GM23338 (cell line): ENCODE data around the gene EMCN. TPM values are rescaled to one million over a fixed set of nuclear protein-coding genes. Genes with fewer than 3 reads are reported as not detected.

Experiments
- ATAC-seq: fragments of 200-7000 bp; cut with Tn5 transposase; 3 replicates; pipeline ENCODE4 v1.9.1; 2020
- DNase-seq: peaks from one replicate; pipeline ENCODE4 v3.0.0-alpha.2; 2015; ENCODE audit warnings: low spot score
- H2AFZ ChIP-seq: fragments of 200-600 bp; sonication (generic); 2 replicates; pipeline ENCODE4 v1.8.0; 2016; ENCODE audit warnings: antibody characterized with exemption, mild to moderate bottlenecking, moderate library complexity
- H3F3A ChIP-seq: fragments of 200-600 bp; sonication (generic); replicated peaks from 2 replicates; pipeline ENCODE4 v1.8.0; 2017; ENCODE audit warnings: antibody characterized with exemption, mixed run types, low read depth
- H3K27ac ChIP-seq: fragments of 200-600 bp; sonication (generic); 2 replicates; pipeline ENCODE4 v1.6.1; 2016; ENCODE audit warnings: low read depth
- H3K27me3 ChIP-seq: fragments of 200-600 bp; sonication (generic); 2 replicates; pipeline ENCODE4 v1.8.0; 2016; ENCODE audit warnings: mild to moderate bottlenecking, mixed run types, moderate library complexity; ENCODE audit not compliant: insufficient read depth
- H3K36me3 ChIP-seq: fragments of 200-600 bp; sonication (generic); 2 replicates; pipeline ENCODE4 v1.8.0; 2016; ENCODE audit warnings: mild to moderate bottlenecking; ENCODE audit not compliant: insufficient read depth
- H3K4me1 ChIP-seq: fragments of 200-600 bp; sonication (generic); 2 replicates; pipeline ENCODE4 v1.8.0; 2016; ENCODE audit warnings: mild to moderate bottlenecking, moderate library complexity; ENCODE audit not compliant: insufficient read depth
- H3K4me2 ChIP-seq: fragments of 200-600 bp; sonication (generic); 2 replicates; pipeline ENCODE4 v1.7.1; 2017; ENCODE audit warnings: mixed run types
- H3K4me3 ChIP-seq: fragments of 200-600 bp; sonication (generic); 2 replicates; pipeline ENCODE4 v1.6.1; 2016; ENCODE audit warnings: mixed run types
- H3K79me2 ChIP-seq: fragments of 200-600 bp; sonication (generic); replicated peaks from 2 replicates; pipeline ENCODE4 v1.8.0; 2017; ENCODE audit warnings: mild to moderate bottlenecking; ENCODE audit not compliant: insufficient read depth
- H3K9me2 ChIP-seq: fragments of 200-600 bp; sonication (generic); 2 replicates; pipeline ENCODE4 v1.8.0; 2017; ENCODE audit not compliant: insufficient read depth
- H4K20me1 ChIP-seq: fragments of 200-600 bp; sonication (generic); replicated peaks from 2 replicates; pipeline ENCODE4 v1.8.0; 2017; ENCODE audit warnings: mild to moderate bottlenecking; ENCODE audit not compliant: insufficient read depth
- H3K27ac Mint-ChIP-seq: 2 replicates; pipeline ENCODE4 v1.8.0; 2020; ENCODE audit warnings: inconsistent platforms, mild to moderate bottlenecking, moderate library complexity, mixed read lengths
- H3K27me3 Mint-ChIP-seq: 3 replicates; pipeline ENCODE4 v1.8.0; 2022; ENCODE audit warnings: low read depth, mild to moderate bottlenecking, moderate library complexity, mixed read lengths, inconsistent platforms; ENCODE audit not compliant: insufficient read depth, poor library complexity
- H3K36me3 Mint-ChIP-seq: 3 replicates; pipeline ENCODE4 v1.8.0; 2021; ENCODE audit warnings: low read depth, mild to moderate bottlenecking, inconsistent platforms, moderate library complexity, mixed read lengths
- H3K4me1 Mint-ChIP-seq: 3 replicates; pipeline ENCODE4 v1.8.0; 2020; ENCODE audit warnings: mild to moderate bottlenecking, inconsistent platforms, mixed read lengths
- H3K4me3 Mint-ChIP-seq: 3 replicates; pipeline ENCODE4 v1.8.0; 2021; ENCODE audit warnings: moderate library complexity, mild to moderate bottlenecking, inconsistent platforms, mixed read lengths
- H3K9me3 Mint-ChIP-seq: 3 replicates; pipeline ENCODE4 v1.8.0; 2020; ENCODE audit warnings: moderate library complexity, mild to moderate bottlenecking, inconsistent platforms, mixed read lengths
- CREB1 ChIP-seq: fragments of 250-450 bp; sonication (Bioruptor Pico); IDR thresholded peaks from 2 replicates; pipeline ENCODE4 v1.5.0; 2020; ENCODE audit warnings: low read depth, mild to moderate bottlenecking, moderate library complexity
- ETS1 ChIP-seq: IDR thresholded peaks from 2 replicates; pipeline ENCODE4 v1.6.1; 2016; ENCODE audit warnings: antibody characterized with exemption
- EZH2 ChIP-seq: fragments of 200-600 bp; sonication (generic); IDR thresholded peaks from one replicate; pipeline ENCODE4 v1.8.0; 2017; ENCODE audit warnings: antibody characterized with exemption, mild to moderate bottlenecking, low read depth; ENCODE audit not compliant: unreplicated experiment
- EZH2phosphoT487 ChIP-seq: fragments of 200-600 bp; sonication (generic); IDR thresholded peaks from one replicate; pipeline ENCODE4 v1.8.1; 2018; ENCODE audit warnings: antibody characterized with exemption; ENCODE audit not compliant: unreplicated experiment
- JUNB ChIP-seq: IDR thresholded peaks from one replicate; pipeline ENCODE4 v1.6.1; 2016; ENCODE audit warnings: antibody characterized with exemption; ENCODE audit not compliant: unreplicated experiment
- NANOG ChIP-seq: IDR thresholded peaks from 2 replicates; pipeline ENCODE4 v1.6.1; 2016; ENCODE audit warnings: antibody characterized with exemption, borderline replicate concordance
- POLR2AphosphoS5 ChIP-seq: IDR thresholded peaks from 2 replicates; pipeline ENCODE4 v1.6.1; 2016; ENCODE audit warnings: antibody characterized with exemption, low read depth
- STAT1 ChIP-seq: IDR thresholded peaks from one replicate; pipeline ENCODE4 v1.6.1; 2016; ENCODE audit warnings: antibody characterized with exemption; ENCODE audit not compliant: unreplicated experiment
- ZNF114 ChIP-seq: fragments of 250-450 bp; sonication (Bioruptor Pico); IDR thresholded peaks from 2 replicates; pipeline ENCODE4 v1.5.0; 2020; ENCODE audit warnings: mild to moderate bottlenecking, moderate library complexity
- ZNF331 ChIP-seq: fragments of 250-450 bp; sonication (Bioruptor Pico); IDR thresholded peaks from 2 replicates; pipeline ENCODE4 v1.5.0; 2020; ENCODE audit warnings: low read depth, mild to moderate bottlenecking, moderate library complexity
- polyA plus RNA-seq: library from polyadenylated mRNA; unstranded; fragments of >200 nt; fragmentation: Nextera tagmentation; extraction: Ambion mirVana; gene quantifications from 2 replicates; pipeline ENCODE4 v1.2.1, GENCODE V29; 2016
- total RNA-seq: library from RNA; depleted of rRNA; stranded (reverse); fragments of >200 nt; shearing (Covaris generic); gene quantifications from 2 replicates; pipeline ENCODE4 v1.2.3, GENCODE V29; 2014
- TF ChIP-seq, protein P1 (sequence below): fragments of 250-450 bp; sonication (Bioruptor Pico); IDR thresholded peaks from 2 replicates; pipeline ENCODE4 v1.5.0; 2020; ENCODE audit warnings: mild to moderate bottlenecking, moderate library complexity
- TF ChIP-seq, protein P2 (sequence below): IDR thresholded peaks from one replicate; pipeline ENCODE4 v1.6.1; 2018; ENCODE audit warnings: antibody characterized with exemption; ENCODE audit not compliant: unreplicated experiment
- TF ChIP-seq, protein P3 (sequence below), 2 experiments: fragments of 200-600 bp in 1 of 2; sonication (generic) in 1 of 2; conservative IDR thresholded peaks; 2 replicates each; pipeline versions ENCODE4 v1.5.1 to v1.6.1; 2016 to 2017; ENCODE audit warnings: antibody characterized with exemption in 2 of 2, low read depth in 2 of 2, mild to moderate bottlenecking in 2 of 2, moderate library complexity in 1 of 2

Gene EMCN
- total and polyA plus RNA-seq, 2 experiments from 2014 or later = not detected

GRCh38 chr4:100492129-100492528, 25.7 kb downstream of the EMCN start:
- no peaks in the 10 kb centered on the region for H4K20me1 ChIP-seq
- no peak for TF ChIP-seq JUNB
- TF ChIP-seq, protein P1, sequence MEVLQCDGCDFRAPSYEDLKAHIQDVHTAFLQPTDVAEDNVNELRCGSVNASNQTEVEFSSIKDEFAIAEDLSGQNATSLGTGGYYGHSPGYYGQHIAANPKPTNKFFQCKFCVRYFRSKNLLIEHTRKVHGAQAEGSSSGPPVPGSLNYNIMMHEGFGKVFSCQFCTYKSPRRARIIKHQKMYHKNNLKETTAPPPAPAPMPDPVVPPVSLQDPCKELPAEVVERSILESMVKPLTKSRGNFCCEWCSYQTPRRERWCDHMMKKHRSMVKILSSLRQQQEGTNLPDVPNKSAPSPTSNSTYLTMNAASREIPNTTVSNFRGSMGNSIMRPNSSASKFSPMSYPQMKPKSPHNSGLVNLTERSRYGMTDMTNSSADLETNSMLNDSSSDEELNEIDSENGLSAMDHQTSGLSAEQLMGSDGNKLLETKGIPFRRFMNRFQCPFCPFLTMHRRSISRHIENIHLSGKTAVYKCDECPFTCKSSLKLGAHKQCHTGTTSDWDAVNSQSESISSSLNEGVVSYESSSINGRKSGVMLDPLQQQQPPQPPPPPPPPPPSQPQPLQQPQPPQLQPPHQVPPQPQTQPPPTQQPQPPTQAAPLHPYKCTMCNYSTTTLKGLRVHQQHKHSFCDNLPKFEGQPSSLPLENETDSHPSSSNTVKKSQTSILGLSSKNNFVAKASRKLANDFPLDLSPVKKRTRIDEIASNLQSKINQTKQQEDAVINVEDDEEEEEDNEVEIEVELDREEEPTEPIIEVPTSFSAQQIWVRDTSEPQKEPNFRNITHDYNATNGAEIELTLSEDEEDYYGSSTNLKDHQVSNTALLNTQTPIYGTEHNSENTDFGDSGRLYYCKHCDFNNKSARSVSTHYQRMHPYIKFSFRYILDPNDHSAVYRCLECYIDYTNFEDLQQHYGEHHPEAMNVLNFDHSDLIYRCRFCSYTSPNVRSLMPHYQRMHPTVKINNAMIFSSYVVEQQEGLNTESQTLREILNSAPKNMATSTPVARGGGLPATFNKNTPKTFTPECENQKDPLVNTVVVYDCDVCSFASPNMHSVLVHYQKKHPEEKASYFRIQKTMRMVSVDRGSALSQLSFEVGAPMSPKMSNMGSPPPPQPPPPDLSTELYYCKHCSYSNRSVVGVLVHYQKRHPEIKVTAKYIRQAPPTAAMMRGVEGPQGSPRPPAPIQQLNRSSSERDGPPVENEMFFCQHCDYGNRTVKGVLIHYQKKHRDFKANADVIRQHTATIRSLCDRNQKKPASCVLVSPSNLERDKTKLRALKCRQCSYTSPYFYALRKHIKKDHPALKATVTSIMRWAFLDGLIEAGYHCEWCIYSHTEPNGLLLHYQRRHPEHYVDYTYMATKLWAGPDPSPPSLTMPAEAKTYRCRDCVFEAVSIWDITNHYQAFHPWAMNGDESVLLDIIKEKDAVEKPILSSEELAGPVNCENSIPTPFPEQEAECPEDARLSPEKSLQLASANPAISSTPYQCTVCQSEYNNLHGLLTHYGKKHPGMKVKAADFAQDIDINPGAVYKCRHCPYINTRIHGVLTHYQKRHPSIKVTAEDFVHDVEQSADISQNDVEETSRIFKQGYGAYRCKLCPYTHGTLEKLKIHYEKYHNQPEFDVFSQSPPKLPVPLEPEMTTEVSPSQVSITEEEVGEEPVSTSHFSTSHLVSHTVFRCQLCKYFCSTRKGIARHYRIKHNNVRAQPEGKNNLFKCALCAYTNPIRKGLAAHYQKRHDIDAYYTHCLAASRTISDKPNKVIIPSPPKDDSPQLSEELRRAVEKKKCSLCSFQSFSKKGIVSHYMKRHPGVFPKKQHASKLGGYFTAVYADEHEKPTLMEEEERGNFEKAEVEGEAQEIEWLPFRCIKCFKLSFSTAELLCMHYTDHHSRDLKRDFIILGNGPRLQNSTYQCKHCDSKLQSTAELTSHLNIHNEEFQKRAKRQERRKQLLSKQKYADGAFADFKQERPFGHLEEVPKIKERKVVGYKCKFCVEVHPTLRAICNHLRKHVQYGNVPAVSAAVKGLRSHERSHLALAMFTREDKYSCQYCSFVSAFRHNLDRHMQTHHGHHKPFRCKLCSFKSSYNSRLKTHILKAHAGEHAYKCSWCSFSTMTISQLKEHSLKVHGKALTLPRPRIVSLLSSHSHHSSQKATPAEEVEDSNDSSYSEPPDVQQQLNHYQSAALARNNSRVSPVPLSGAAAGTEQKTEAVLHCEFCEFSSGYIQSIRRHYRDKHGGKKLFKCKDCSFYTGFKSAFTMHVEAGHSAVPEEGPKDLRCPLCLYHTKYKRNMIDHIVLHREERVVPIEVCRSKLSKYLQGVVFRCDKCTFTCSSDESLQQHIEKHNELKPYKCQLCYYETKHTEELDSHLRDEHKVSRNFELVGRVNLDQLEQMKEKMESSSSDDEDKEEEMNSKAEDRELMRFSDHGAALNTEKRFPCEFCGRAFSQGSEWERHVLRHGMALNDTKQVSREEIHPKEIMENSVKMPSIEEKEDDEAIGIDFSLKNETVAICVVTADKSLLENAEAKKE = no peak
- TF ChIP-seq STAT1 = no peak
- TF ChIP-seq CREB1 (CRISPR knock-in tag) = no peak
- TF ChIP-seq, protein P2, sequence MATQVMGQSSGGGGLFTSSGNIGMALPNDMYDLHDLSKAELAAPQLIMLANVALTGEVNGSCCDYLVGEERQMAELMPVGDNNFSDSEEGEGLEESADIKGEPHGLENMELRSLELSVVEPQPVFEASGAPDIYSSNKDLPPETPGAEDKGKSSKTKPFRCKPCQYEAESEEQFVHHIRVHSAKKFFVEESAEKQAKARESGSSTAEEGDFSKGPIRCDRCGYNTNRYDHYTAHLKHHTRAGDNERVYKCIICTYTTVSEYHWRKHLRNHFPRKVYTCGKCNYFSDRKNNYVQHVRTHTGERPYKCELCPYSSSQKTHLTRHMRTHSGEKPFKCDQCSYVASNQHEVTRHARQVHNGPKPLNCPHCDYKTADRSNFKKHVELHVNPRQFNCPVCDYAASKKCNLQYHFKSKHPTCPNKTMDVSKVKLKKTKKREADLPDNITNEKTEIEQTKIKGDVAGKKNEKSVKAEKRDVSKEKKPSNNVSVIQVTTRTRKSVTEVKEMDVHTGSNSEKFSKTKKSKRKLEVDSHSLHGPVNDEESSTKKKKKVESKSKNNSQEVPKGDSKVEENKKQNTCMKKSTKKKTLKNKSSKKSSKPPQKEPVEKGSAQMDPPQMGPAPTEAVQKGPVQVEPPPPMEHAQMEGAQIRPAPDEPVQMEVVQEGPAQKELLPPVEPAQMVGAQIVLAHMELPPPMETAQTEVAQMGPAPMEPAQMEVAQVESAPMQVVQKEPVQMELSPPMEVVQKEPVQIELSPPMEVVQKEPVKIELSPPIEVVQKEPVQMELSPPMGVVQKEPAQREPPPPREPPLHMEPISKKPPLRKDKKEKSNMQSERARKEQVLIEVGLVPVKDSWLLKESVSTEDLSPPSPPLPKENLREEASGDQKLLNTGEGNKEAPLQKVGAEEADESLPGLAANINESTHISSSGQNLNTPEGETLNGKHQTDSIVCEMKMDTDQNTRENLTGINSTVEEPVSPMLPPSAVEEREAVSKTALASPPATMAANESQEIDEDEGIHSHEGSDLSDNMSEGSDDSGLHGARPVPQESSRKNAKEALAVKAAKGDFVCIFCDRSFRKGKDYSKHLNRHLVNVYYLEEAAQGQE = no peak
- TF ChIP-seq EZH2phosphoT487 = no peak
- no peak for TF ChIP-seq POLR2AphosphoS5
- TF ChIP-seq ZNF114 (CRISPR knock-in tag) = no peak
- TF ChIP-seq ZNF331 (CRISPR knock-in tag) = no peak
- no peak for TF ChIP-seq EZH2
- no peak for TF ChIP-seq NANOG
- no peak for TF ChIP-seq ETS1
- TF ChIP-seq, protein P3, sequence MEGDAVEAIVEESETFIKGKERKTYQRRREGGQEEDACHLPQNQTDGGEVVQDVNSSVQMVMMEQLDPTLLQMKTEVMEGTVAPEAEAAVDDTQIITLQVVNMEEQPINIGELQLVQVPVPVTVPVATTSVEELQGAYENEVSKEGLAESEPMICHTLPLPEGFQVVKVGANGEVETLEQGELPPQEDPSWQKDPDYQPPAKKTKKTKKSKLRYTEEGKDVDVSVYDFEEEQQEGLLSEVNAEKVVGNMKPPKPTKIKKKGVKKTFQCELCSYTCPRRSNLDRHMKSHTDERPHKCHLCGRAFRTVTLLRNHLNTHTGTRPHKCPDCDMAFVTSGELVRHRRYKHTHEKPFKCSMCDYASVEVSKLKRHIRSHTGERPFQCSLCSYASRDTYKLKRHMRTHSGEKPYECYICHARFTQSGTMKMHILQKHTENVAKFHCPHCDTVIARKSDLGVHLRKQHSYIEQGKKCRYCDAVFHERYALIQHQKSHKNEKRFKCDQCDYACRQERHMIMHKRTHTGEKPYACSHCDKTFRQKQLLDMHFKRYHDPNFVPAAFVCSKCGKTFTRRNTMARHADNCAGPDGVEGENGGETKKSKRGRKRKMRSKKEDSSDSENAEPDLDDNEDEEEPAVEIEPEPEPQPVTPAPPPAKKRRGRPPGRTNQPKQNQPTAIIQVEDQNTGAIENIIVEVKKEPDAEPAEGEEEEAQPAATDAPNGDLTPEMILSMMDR (conservative IDR thresholded peaks at IDR 0.05; ENCODE audit: low read depth in 2 of 2) = no peak
- H3K4me3 Mint-ChIP-seq = no peak overlapping the region

More at GRCh38 chr4:100492129-100492528, 25.7 kb downstream of the EMCN start:
- Mint-ChIP-seq H3K27ac (no peak overlapping the region), H3K4me1 (no peaks in the 10 kb centered on the region), H3K9me3 (no peaks in the 10 kb centered on the region; the same call in 2 of the 3 replicates), H3K27me3 (no peaks in the 10 kb centered on the region), H3K36me3 (no peaks in the 10 kb centered on the region)
- H3K4me1 ChIP-seq = no peaks in the 10 kb centered on the region
- no peak overlapping the region for H3K4me3 ChIP-seq
- no peaks in the 10 kb centered on the region for H3K79me2 ChIP-seq
- no peaks in the 10 kb centered on the region for H3F3A ChIP-seq
- H3K4me2 ChIP-seq = no peak overlapping the region
- no peaks in the 10 kb centered on the region for H3K36me3 ChIP-seq
- DNase-seq = no peak
- no peak overlapping the region for H3K27ac ChIP-seq
- no peaks in the 10 kb centered on the region for H3K27me3 ChIP-seq
- ATAC-seq = no peak
- no peak overlapping the region for H2AFZ ChIP-seq
- no peaks in the 10 kb centered on the region for H3K9me2 ChIP-seq
